Activated naive CD8-positive, alpha-beta T cell treated with anti-CD3 and anti-CD28 coated beads, Interleukin-2, amount 50 U/mL, for 16 hours (primary cell): ENCODE data around the gene ATF4.

Experiments used
- DNase-seq: peaks from one replicate; pipeline ENCODE4 v3.0.0-alpha.2; 2020; ENCODE audit warnings: low read depth, low spot score

ATF4 gene

DNA sequence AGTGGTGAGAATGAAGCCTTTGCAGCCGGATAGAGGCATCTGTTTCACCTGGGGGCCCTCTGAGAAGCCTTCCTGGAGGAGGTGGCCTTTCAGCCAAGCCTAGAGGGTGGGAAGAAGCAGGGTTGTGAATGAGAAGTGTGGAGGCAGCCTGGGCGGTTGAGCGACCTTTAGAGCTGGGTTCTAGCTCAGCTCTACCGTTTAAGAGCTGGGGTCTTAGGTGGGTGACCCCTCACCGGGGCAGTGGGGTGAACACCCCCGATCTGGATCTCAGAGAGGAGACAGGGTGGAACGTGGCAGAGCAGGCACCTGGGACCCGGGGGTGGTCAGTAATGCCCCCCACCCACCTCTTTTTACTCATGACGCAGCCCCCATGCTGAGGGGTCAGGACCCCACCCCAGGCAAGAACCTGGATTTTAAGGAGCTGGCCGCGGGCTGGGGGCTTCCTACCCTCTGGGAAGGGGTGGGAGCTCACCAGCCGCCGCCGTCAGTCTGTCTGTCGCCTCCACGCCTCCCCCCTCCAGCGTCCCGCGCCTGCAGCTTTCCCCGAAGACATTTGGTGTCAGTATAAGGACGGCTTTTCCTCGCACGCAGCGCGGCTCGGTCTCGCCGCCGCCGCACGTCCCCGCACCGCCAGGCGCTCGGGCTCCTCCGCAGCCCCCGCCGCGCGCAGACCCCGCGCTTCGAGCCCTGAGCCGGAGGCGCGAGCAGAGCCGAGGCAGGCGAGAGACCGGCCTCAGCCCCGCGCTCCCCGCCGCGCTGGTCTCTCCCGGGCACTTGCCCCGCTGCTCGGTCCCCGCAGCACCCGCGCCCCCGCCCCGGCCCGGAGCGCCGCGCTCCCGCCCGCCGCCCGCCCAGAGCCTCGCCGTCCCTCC lies 36.8 kb downstream of the ATF4 start:
- DNase-seq, result no peak

GRCh38 chr22:39558254-39558727 lies 37.9 kb downstream of the ATF4 start:
- DNase-seq, result no peak

DNA sequence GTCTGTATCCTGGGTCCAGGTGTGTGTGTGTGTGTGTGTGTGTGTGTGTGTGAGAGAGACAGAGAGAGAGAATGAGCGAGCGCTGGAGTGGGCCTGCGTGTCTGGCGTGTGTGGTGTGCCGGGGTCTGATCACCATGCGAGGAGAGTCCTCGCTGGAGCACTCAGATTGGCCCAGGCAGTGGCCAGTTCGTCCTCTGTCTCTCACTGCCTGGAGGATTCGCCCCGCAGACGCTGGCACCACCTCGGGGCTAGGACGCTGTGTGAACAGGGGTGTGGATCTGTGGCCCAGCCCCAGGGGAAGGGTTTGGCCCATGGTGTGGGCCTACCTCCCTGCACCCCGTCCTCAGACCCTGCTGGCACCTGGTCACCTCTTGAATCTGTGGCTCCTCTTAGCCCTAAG lies 38.6 kb downstream of the ATF4 start:
- no peak for DNase-seq

GRCh38 chr22:39559456-39560105 lies 39.2 kb downstream of the ATF4 start:
- no peak for DNase-seq

- DNase-seq, result no peak
These were observed 39.8 kb downstream of the ATF4 start for GRCh38 chr22:39560127-39560526.

DNA sequence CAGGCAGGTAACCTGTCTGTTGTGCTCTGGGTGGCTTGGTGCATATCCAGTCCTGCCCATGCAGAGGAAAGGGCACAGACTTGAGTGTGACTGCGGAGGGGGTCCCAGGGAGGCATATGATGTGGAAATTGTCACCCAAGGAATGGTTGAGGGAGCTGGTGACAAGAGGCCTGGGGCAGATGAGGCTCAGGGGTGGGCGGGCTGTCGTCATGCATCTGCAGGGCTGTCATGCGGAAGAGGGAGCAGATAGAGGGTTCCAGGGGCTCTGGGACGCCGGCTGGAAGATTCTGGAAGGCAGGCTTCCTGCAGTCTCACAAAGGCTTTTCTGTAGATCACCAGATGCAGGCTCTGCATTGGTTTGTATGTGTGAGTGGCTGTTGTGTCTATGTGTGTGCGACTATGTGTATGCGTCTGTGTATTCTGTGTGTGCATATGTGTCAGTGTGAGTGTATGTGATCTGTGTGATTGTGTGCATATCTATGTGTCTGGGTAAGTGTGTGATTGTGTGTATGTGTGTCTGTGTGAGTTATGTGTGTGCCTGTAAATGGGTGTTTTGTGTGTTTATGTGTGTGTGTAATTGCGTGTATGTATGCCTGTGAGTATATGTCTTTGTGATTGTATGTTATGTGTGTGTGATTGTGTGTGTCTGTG lies 42.6 kb downstream of the ATF4 start:
- DNase-seq, result no peak

DNA sequence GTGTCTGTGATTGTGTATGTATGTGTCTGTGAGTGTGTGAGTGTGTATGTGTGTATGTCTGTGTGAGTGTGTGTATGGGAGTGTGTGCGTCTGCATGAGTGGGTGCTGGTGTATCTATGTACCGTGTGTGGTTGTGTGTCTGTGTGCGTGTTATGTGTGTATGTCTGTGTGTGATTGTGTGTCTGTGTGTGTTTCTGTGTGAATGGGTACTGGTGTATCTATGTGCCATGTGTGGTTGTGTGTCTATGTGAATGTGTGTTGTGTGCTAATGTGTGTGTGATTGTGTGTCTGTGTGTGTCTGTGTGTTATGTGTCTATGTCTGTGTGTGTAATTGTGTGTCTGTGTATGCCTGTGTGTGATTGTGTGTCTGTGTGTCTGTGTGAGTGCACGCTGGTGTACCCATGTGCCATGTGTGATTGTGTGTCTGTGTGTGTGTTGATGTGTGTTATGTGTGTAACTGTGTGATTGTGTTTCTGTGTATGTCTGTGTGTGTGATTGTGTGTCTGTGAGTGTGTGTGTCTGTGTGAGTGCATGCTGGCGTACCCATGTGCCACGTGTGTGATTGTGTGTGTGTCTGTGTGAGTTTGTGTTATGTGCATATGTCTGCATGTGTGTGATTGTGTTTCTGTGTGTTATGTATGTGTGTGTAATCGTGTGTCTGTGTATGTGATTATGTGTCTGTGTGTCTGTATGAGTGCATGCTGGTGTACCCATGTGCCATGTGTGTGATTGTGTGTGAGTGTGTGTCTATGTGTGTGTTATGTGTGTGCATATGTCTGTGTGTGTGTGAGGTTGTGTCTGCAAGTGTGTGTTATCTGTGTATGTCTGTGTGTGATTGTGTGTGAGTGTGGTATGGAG lies 43.4 kb downstream of the ATF4 start:
- DNase-seq, result no peak

- DNase-seq, result no peak
These were observed 45.1 kb downstream of the ATF4 start for GRCh38 chr22:39565414-39565944.

DNA sequence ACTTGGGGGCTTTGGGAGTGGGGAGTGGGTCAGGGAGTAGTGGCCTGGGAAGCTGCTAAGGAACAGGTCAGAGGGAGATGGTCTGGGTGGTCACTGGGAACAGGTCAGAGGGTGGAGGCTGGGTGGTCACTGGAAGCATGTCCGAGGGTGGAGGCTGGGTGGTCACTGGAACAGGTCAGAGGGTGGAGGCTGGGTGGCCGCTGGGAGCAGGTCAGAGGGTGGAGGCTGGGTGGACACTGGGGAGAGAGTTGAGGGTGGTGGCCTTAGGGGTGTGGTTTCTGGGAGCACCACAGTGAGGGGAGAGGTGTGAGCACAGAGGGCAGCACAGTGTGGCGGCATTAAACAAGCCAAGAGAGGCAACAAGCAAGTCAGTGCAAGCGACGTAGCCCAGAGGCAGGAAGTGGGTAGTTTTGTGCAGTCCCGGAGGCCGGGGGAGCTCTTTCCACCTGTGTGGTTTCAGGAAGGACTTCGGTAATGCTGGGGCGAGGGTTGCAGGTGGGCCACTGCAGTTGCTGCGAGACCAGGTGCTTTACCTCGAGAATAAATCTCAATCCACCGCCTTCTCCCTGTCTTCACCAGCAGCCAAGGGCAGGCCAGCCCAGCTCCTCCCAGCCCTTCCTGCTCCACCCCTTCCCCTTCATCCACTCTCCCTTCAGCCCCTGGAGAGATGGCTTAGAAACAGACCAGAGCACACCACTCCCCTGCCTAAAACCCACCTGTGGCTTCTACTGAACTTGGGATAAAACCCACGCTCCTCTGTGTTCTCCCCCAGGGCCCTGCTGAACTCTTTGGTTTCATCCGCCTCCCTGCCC lies 47.0 kb downstream of the ATF4 start:
- DNase-seq, result no peak

DNA sequence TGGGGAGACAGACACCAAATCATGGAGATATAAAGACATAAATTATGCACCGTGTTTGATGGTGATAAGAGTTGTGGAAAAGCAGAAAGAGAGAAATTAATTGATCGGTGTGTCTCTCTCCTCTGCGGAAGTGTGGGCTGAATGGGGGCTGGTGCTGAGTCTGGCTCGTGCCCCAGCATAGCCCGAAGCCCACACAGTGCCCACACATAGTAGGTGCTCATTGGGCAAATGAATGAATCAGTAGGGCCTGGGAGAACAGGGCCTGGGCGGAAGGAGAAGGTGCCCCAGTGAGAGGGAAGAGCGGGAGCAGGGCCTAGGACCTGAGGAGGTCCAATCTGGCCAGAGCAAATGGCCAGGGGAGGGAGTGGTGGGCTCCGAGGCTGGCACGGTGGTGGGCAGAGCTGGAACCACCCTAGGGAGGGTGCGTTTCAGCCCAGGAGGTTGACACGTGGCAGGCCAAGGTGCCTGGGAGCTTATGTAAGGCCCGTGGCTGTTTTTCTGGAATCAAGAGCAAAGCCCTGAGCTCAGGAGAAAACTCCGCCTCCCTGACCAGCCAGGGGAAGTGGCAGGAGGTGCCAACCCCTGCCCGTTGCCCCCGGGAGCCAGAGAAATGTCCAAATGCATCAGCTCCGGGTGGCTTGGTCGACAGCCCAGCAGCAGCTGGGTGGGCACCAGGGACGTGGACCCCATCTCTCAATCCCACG lies 48.1 kb downstream of the ATF4 start:
- no peak for DNase-seq

DNA sequence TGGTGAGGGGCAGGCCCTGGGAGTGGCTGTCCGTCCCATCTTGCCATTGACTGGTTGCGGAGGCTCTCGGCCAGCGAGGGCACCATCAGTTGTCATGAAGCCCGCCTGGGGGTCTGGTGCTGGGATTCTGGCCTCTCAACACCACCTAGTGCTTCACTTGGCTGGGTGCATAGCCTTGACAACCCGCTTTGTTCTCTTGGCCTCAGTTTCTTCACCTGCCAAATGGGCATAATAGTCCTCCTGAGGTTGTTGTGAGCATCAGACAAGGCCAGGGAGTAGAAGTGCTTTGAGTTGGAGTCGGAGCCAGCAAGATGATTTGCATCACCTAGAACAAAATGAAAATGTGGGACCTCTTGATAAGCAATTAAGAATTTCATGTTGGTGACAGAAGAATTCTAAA lies 48.7 kb downstream of the ATF4 start:
- no peak for DNase-seq

DNA sequence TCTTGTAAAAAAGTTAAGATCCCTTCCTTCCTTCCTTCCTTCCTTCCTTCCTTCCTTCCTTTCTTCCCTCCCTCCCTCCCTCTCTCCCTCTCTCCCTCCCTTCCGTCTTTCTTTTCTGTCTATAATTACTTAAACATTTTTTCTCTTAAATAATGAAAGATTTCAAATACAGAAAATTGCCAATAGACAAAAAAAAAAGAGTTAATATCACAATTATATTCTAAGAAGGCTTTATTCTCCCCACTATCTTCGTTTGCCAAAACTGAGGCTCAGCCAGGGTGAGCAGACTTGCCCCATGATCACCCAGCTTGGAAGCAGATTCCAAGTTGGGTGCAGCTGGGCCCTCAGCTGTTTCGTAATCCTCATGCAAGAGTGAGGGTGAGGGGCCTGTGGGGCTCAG lies 49.9 kb downstream of the ATF4 start:
- no peak for DNase-seq

- no peak for DNase-seq
These were observed 50.3 kb downstream of the ATF4 start, which contains the start of gene CACNA1I for GRCh38 chr22:39570665-39571064. TSS of gene CACNA1I (plus strand) at chr22:39570753. CDS start at chr22:39570753, 0 bp downstream.

GRCh38 chr22:39571538-39571937 lies 51.2 kb downstream of the ATF4 start:
- no peak for DNase-seq
